CD14-positive monocyte (primary cell): ENCODE data around the gene REN. TPM values are rescaled to one million over a fixed set of nuclear protein-coding genes. Genes with fewer than 3 reads are reported as not detected.

Source experiments
- DNase-seq, 3 donors: peaks; one replicate each; pipeline ENCODE4 v3.0.0-alpha.2; 2011 to 2022
- H2AFZ ChIP-seq: 2 replicates; pipeline ENCODE4 v1.6.0; 2012; ENCODE audit warnings: mild to moderate bottlenecking, low read depth, low read length, inconsistent platforms; ENCODE audit not compliant: insufficient read depth, poor library complexity, severe bottlenecking
- H3K27ac ChIP-seq, 2 donors: 1 replicate in 1 of 2; 2 replicates in 1 of 2; pipeline ENCODE4 v1.5.1; 2012 to 2013; ENCODE audit warnings: low read length in 2 of 2, control low read depth in 1 of 2, inconsistent platforms in 1 of 2, low read depth in 1 of 2, mild to moderate bottlenecking in 1 of 2
- H3K27me3 ChIP-seq, 2 donors: one replicate each; pipeline versions ENCODE4 v1.6.0 to v1.6.1; 2011 to 2013; ENCODE audit warnings: low read length in 2 of 2; ENCODE audit not compliant: control insufficient read depth in 2 of 2, insufficient read depth in 2 of 2
- H3K36me3 ChIP-seq, 2 donors: replicated peaks in 1 of 2; 1 replicate in 1 of 2; 2 replicates in 1 of 2; pipeline versions ENCODE4 v1.5.1 to v1.6.1; 2012 to 2013; ENCODE audit warnings: low read length in 2 of 2, control low read depth in 1 of 2, inconsistent platforms in 1 of 2, mild to moderate bottlenecking in 1 of 2; ENCODE audit not compliant: insufficient read depth in 2 of 2, control insufficient read depth in 1 of 2
- H3K4me1 ChIP-seq, 2 donors: 1 replicate in 1 of 2; 2 replicates in 1 of 2; pipeline versions ENCODE4 v1.5.1 to v1.6.1; 2012 to 2013; ENCODE audit warnings: low read length in 2 of 2, control low read depth in 1 of 2, inconsistent platforms in 1 of 2, mild to moderate bottlenecking in 1 of 2, moderate library complexity in 1 of 2; ENCODE audit not compliant: insufficient read depth in 2 of 2, control insufficient read depth in 1 of 2
- H3K4me2 ChIP-seq: replicated peaks from 2 replicates; pipeline ENCODE3; 2012; ENCODE audit warnings: low read length, moderate library complexity, mild to moderate bottlenecking; ENCODE audit not compliant: poor library complexity, severe bottlenecking; ENCODE audit errors: extremely low read depth
- H3K4me3 ChIP-seq, 3 experiments: fragments of 200-600 bp in 1 of 3; sonication (generic) in 1 of 3; replicated peaks in 1 of 3; 1 replicate in 2 of 3; 2 replicates in 1 of 3; pipeline ENCODE4 v1.5.1; 2011 to 2013; ENCODE audit warnings: low read length in 3 of 3, mild to moderate bottlenecking in 3 of 3, control low read depth in 2 of 3, low read depth in 2 of 3, inconsistent platforms in 1 of 3, moderate library complexity in 1 of 3
- H3K79me2 ChIP-seq: 2 replicates; pipeline ENCODE4 v1.6.0; 2012; ENCODE audit warnings: mild to moderate bottlenecking, control low read depth, inconsistent platforms, low read length, moderate library complexity; ENCODE audit not compliant: insufficient read depth
- H3K9ac ChIP-seq: 2 replicates; pipeline ENCODE4 v1.6.0; 2017; ENCODE audit warnings: low read length, mild to moderate bottlenecking; ENCODE audit not compliant: insufficient read depth, poor library complexity, severe bottlenecking
- H3K9me3 ChIP-seq, 2 donors: replicated peaks in 1 of 2; 1 replicate in 1 of 2; 2 replicates in 1 of 2; pipeline versions ENCODE4 v1.5.1 to v1.6.1; 2012 to 2013; ENCODE audit warnings: low read length in 2 of 2, control low read depth in 1 of 2; ENCODE audit not compliant: control insufficient read depth in 1 of 2, insufficient read depth in 1 of 2
- H4K20me1 ChIP-seq: 2 replicates; pipeline ENCODE4 v1.6.0; 2012; ENCODE audit warnings: mild to moderate bottlenecking, low read length, control low read depth, moderate library complexity; ENCODE audit not compliant: insufficient read depth
- H3K27ac Mint-ChIP-seq, 7 donors: one replicate each; pipeline ENCODE4 v1.8.0; 2020; ENCODE audit warnings: mild to moderate bottlenecking in 7 of 7, mixed read lengths in 7 of 7, moderate library complexity in 6 of 7, inconsistent platforms in 2 of 7
- H3K27me3 Mint-ChIP-seq, 3 donors: one replicate each; pipeline ENCODE4 v1.8.0; 2021 to 2022; ENCODE audit warnings: low read depth in 3 of 3, mild to moderate bottlenecking in 3 of 3, mixed read lengths in 3 of 3, moderate library complexity in 3 of 3, inconsistent platforms in 1 of 3
- H3K36me3 Mint-ChIP-seq, 2 donors: one replicate each; pipeline ENCODE4 v1.8.0; 2020; ENCODE audit warnings: mixed read lengths in 2 of 2, inconsistent platforms in 1 of 2, mild to moderate bottlenecking in 1 of 2
- H3K4me1 Mint-ChIP-seq: one replicate; pipeline ENCODE4 v1.8.0; 2020; ENCODE audit warnings: mild to moderate bottlenecking, mixed read lengths
- H3K4me3 Mint-ChIP-seq, 2 donors: one replicate each; pipeline ENCODE4 v1.8.0; 2020; ENCODE audit warnings: mild to moderate bottlenecking in 2 of 2, mixed read lengths in 2 of 2, moderate library complexity in 1 of 2
- H3K9me3 Mint-ChIP-seq, 7 donors: one replicate each; pipeline ENCODE4 v1.8.0; 2020 to 2022; ENCODE audit warnings: mixed read lengths in 7 of 7, mild to moderate bottlenecking in 6 of 7, moderate library complexity in 6 of 7, inconsistent platforms in 2 of 7
- CTCF ChIP-seq: fragments of 200-600 bp; IDR thresholded peaks from one replicate; pipeline ENCODE4 v1.8.0; 2022; ENCODE audit warnings: antibody characterized with exemption, mild to moderate bottlenecking
- WGBS: methylation state at CpG from one replicate; pipeline ENCODE4 v1.1.5; 2013; ENCODE audit warnings: missing lambda C conversion rate; ENCODE audit not compliant: insufficient coverage; 5-methylcytosine and 5-hydroxymethylcytosine counted together
- intact Hi-C, 2 donors: fragments of 100-400 bp; cut with micrococcal nuclease; formaldehyde crosslinking; loops; one replicate each; pipeline versions ENCODE4 v1.15.0 to v1.15.1; 2023
- polyA plus RNA-seq, 3 donors: library from polyadenylated mRNA; depleted of rRNA in 1 of 3; unstranded in 2 of 3; stranded (reverse) in 1 of 3; fragments of 300-500 nt in 2 of 3; fragments of >200 nt in 1 of 3; fragmentation: Illumina TruSeq in 2 of 3; gene quantifications; 1 replicate in 2 of 3; 2 replicates in 1 of 3; pipeline ENCODE4 v1.2.3, GENCODE V29; 2012 to 2021

REN gene
- polyA plus RNA-seq, 3 donors, result not detected

GRCh38 chr1:204186597-204186996 lies 20.5 kb upstream of the REN start:
- Histone ChIP-seq H3K4me1 (peaks cover 12% of the 10 kb centered on the region in 2 donors), H4K20me1 (no peaks in the 10 kb centered on the region), H3K9me3 (no peaks in the 10 kb centered on the region), H3K27ac (no peak overlapping the region), H3K9ac (no peak overlapping the region), H3K36me3 (no peaks in the 10 kb centered on the region), H3K4me2 (no peak overlapping the region), H3K4me3 (no peak overlapping the region), H3K27me3 (peaks cover 5 to 32% of the 10 kb centered on the region in 2 donors), H3K79me2 (no peaks in the 10 kb centered on the region), H2AFZ (no peak overlapping the region)
- Mint-ChIP-seq H3K36me3 (no peaks in the 10 kb centered on the region), H3K9me3 (no peaks in the 10 kb centered on the region), H3K27me3 (peaks cover 29 to 38% (median 32%) of the 10 kb centered on the region in 3 donors), H3K27ac (no peak overlapping the region), H3K4me3 (no peak overlapping the region), H3K4me1 (peaks cover 17% of the 10 kb centered on the region)
- no peak for DNase-seq
- no peak for TF ChIP-seq CTCF
- WGBS, result 94% methylated on average over 4 of the region's 10 CpGs
- intact Hi-C loops, result no loop called here

GRCh38 chr1:204181116-204181515 lies 15.0 kb upstream of the REN start:
- H3K4me3 Mint-ChIP-seq, result no peak overlapping the region
- Histone ChIP-seq H3K36me3 (no peaks in the 10 kb centered on the region), H3K79me2 (no peaks in the 10 kb centered on the region), H3K4me2 (no peak overlapping the region), H3K9ac (no peak overlapping the region), H2AFZ (no peak overlapping the region), H3K4me3 (no peak overlapping the region), H3K27me3 (no peaks in the 10 kb centered on the region), H4K20me1 (no peaks in the 10 kb centered on the region), H3K4me1 (no peaks in the 10 kb centered on the region), H3K27ac (no peak overlapping the region), H3K9me3 (no peaks in the 10 kb centered on the region)
- H3K4me1 Mint-ChIP-seq, result peaks cover 7% of the 10 kb centered on the region
- H3K27ac Mint-ChIP-seq, result no peak overlapping the region
- peaks cover 0 to 1% (median 0%) of the 10 kb centered on the region in 7 donors for H3K9me3 Mint-ChIP-seq
- DNase-seq, result no peak
- no peaks in the 10 kb centered on the region for H3K36me3 Mint-ChIP-seq
- 80% methylated on average over 1 of the region's 1 CpG for WGBS
- no peak for TF ChIP-seq CTCF
- intact Hi-C loops, result no loop called here
- peaks cover 0 to 13% (median 6%) of the 10 kb centered on the region in 3 donors for H3K27me3 Mint-ChIP-seq
